Thyroid gland (tissue), 4 donors: ENCODE results near the gene ROCK2. TPM values are rescaled to one million over a fixed set of nuclear protein-coding genes. Genes with fewer than 3 reads are reported as not detected.
"Not testable (repeated sequence)": the region's sequence is repeated elsewhere in the genome, so short reads cannot be mapped to it uniquely, and the experiment has no call there.

ENCODE experiments used
- DNase-seq, 2 donors: peaks; one replicate each; pipeline ENCODE4 v3.0.0-alpha.2; 2019
- H3K27ac ChIP-seq, 3 donors: fragments of 200-600 bp; sonication (generic); 1 replicate in 2 of 3; 2 replicates in 1 of 3; pipeline ENCODE4 v1.5.1; 2016 to 2019; ENCODE audit warnings: mild to moderate bottlenecking in 1 of 3, moderate library complexity in 1 of 3
- H3K27me3 ChIP-seq: fragments of 200-600 bp; sonication (generic); one replicate; pipeline ENCODE4 v1.5.1; 2019
- H3K36me3 ChIP-seq, 2 donors: fragments of 200-600 bp; sonication (generic); one replicate each; pipeline ENCODE4 v1.5.1; 2016 to 2019
- H3K4me1 ChIP-seq, 2 donors: fragments of 200-600 bp; sonication (generic); one replicate each; pipeline ENCODE4 v1.5.1; 2017 to 2019
- H3K4me3 ChIP-seq, 3 donors: fragments of 200-600 bp; sonication (generic); replicated peaks in 1 of 3; 1 replicate in 2 of 3; 2 replicates in 1 of 3; pipeline ENCODE4 v1.5.1; 2016; ENCODE audit warnings: mild to moderate bottlenecking in 1 of 3
- H3K9me3 ChIP-seq: fragments of 200-600 bp; sonication (generic); one replicate; pipeline ENCODE4 v1.5.1; 2017
- POLR2A ChIP-seq, 2 donors: fragments of 450-650 bp; IDR thresholded peaks; one replicate each; pipeline ENCODE4 v1.6.1; 2017; ENCODE audit warnings: antibody characterized with exemption in 2 of 2, mild to moderate bottlenecking in 2 of 2, moderate library complexity in 1 of 2
- WGBS, 2 donors: methylation state at CpG; one replicate each; pipeline ENCODE4 v1.1.5; 2017; 5-methylcytosine and 5-hydroxymethylcytosine counted together
- intact Hi-C: fragments of 100-400 bp; cut with DNase I; formaldehyde crosslinking; loops from one replicate; pipeline ENCODE4 v1.15.1; 2023
- total RNA-seq, 4 donors: library from RNA; depleted of rRNA; stranded (reverse); fragments of >200 nt; gene quantifications; one replicate each; pipeline ENCODE4 v1.2.3, GENCODE V29; 2016
- TF ChIP-seq, protein P1 (sequence below), 6 experiments: fragments of 200-600 bp in 3 of 6; fragments of 450-650 bp in 3 of 6; sonication (generic) in 3 of 6; IDR thresholded peaks; one replicate each; pipeline ENCODE4 v1.5.1; 2016 to 2019; ENCODE audit warnings: antibody characterized with exemption in 6 of 6, mild to moderate bottlenecking in 2 of 6, inconsistent platforms in 1 of 6, moderate library complexity in 1 of 6

The ROCK2 gene
- total RNA-seq, 4 donors from 2014 or later = 37.3 to 47.5 (median 42.1) TPM

DNA sequence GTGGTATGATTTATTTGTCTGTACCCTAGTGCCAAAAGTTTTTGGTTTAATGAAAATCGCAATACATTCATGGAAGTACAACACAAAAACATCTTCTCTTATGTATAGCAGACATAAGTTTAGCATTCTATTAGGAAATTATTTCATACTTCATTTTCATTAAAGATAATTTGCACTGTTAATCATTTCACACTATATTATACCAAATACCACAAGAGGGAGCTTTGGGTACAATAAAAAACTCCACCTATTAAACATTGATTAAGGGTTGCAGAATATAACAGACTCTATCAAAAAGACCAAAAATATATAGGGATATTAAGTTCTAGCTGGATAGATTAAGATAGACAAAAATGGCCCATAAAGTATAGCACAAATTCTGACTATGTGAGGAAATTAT lies 110.1 kb downstream of the ROCK2 start:
- Histone ChIP-seq H3K27ac (no peak overlapping the region), H3K4me3 (no peak overlapping the region), H3K36me3 (no peaks in the 10 kb centered on the region), H3K9me3 (no peaks in the 10 kb centered on the region), H3K4me1 (no peaks in the 10 kb centered on the region), H3K27me3 (no peaks in the 10 kb centered on the region)
- TF ChIP-seq, protein P1, sequence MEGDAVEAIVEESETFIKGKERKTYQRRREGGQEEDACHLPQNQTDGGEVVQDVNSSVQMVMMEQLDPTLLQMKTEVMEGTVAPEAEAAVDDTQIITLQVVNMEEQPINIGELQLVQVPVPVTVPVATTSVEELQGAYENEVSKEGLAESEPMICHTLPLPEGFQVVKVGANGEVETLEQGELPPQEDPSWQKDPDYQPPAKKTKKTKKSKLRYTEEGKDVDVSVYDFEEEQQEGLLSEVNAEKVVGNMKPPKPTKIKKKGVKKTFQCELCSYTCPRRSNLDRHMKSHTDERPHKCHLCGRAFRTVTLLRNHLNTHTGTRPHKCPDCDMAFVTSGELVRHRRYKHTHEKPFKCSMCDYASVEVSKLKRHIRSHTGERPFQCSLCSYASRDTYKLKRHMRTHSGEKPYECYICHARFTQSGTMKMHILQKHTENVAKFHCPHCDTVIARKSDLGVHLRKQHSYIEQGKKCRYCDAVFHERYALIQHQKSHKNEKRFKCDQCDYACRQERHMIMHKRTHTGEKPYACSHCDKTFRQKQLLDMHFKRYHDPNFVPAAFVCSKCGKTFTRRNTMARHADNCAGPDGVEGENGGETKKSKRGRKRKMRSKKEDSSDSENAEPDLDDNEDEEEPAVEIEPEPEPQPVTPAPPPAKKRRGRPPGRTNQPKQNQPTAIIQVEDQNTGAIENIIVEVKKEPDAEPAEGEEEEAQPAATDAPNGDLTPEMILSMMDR (IDR thresholded peaks at IDR 0.05) = peak in 3 of 6 experiments; percentile 50 to 72 (median 61)
- no peak for TF ChIP-seq POLR2A (IDR thresholded peaks at IDR 0.05)
- 76 to 85% methylated on average over 1 of the region's 1 CpG for WGBS, 2 donors
- intact Hi-C loops = loop anchor here (5.0 kb wide), 1 partner anchor 178 kb away; no protein-coding TSS in a partner anchor
- DNase-seq = no peak

DNA sequence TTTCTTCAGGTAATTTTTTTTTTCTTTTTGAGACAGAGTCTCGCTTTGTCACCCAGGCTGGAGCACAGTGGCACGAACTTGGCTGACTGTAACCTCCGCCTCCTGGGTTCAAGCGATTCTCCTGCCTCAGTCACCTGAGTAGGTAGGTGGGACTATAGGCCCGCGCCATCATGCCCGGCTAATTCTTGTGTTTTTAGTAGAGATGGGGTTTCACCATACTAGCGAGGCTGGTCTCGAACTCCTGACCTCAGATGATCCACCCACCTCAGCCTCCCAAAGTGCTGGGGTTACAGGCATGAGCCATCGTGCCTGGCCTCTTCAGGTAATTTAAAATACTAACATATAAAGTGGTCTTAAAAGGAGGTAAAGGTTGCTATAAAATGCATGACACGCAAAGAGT lies 113.2 kb downstream of the ROCK2 start:
- intact Hi-C loops = loop anchor here (5.0 kb wide), 1 partner anchor 181 kb away; no protein-coding TSS in a partner anchor

DNA sequence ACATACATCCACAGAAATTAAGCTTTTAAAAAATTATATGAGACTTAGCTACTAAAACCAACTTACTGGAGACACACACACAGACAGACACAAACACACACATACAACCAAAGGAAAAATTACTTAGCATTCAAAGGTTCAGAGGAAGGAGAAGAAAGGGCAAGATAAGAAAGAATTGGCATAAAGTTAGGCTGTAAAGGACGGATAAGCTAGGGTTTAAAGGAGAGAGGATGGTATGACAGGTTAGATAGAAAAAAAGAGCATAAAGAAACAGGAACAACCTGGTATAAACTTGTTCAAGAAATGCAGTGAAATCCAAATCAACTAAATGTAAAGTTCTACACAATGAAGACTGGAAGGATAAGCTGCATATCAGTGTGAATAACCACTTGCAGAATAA lies 115.7 kb downstream of the ROCK2 start:
- no peaks in the 10 kb centered on the region for H3K36me3 ChIP-seq
- no peaks in the 10 kb centered on the region for H3K9me3 ChIP-seq
- DNase-seq = no peak
- H3K4me3 ChIP-seq = no peak overlapping the region
- TF ChIP-seq, protein P1 (IDR thresholded peaks at IDR 0.05) = no peak
- TF ChIP-seq POLR2A (IDR thresholded peaks at IDR 0.05) = no peak
- no peaks in the 10 kb centered on the region for H3K4me1 ChIP-seq
- H3K27ac ChIP-seq = no peak overlapping the region
- WGBS, 2 donors = 91 to 93% methylated on average over 1 of the region's 1 CpG
- intact Hi-C loops = no loop called here
- no peaks in the 10 kb centered on the region for H3K27me3 ChIP-seq

More for the DNA sequence above, 113.2 kb downstream of the ROCK2 start:
- 97 to 98% methylated on average over 11 of the region's 11 CpGs for WGBS, 2 donors
- not testable (repeated sequence) for H3K27me3 ChIP-seq, DNase-seq, H3K9me3 ChIP-seq, H3K27ac ChIP-seq, H3K4me3 ChIP-seq, H3K4me1 ChIP-seq, H3K36me3 ChIP-seq

DNA sequence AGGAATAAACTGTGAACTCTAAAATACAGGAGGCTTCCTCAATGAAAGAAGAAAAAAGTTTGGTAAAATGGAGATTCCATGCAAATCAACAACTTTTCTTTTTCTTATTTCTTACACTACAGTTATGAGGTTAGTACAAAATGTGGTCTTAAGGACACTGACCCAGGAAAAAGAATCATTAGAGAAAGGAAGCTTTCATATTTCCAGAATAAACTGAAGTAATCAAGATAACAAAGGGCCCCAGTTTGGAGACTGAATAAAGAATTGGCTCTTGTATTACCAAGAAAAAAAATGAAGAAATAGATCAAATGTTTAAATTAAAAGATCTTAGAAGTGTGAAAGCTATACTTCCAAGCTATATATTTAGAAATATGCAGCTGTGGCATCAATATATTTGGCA lies 116.8 kb downstream of the ROCK2 start:
- Histone ChIP-seq H3K4me1 (no peaks in the 10 kb centered on the region), H3K27me3 (no peaks in the 10 kb centered on the region), H3K4me3 (no peak overlapping the region), H3K36me3 (no peaks in the 10 kb centered on the region), H3K27ac (no peak overlapping the region), H3K9me3 (no peaks in the 10 kb centered on the region)
- intact Hi-C loops = no loop called here
- DNase-seq = no peak
- TF ChIP-seq POLR2A (IDR thresholded peaks at IDR 0.05) = no peak
- TF ChIP-seq, protein P1 (IDR thresholded peaks at IDR 0.05) = no peak

DNA sequence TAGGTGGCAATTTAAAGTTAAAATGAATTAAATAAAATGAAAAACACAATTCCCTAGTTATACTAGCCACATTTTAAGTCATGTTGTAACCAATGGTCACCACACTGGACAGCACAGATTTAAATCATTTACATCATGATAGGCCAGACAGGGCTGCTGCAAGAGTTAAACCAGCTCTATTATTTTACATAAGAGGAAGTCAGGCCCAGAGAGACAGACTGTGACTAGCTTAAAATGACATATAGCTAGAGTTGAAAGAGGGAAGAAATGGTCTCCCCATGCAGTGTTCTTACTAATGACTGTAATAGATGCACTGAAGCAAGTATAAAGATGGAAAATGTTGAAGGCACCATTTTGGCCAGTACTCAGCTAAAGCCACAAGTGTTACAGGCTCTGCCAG lies 119.5 kb downstream of the ROCK2 start:
- TF ChIP-seq, protein P1 (IDR thresholded peaks at IDR 0.05) = no peak
- TF ChIP-seq POLR2A (IDR thresholded peaks at IDR 0.05) = no peak
- Histone ChIP-seq H3K4me3 (no peak overlapping the region), H3K27me3 (no peaks in the 10 kb centered on the region), H3K36me3 (no peaks in the 10 kb centered on the region), H3K27ac (no peak overlapping the region), H3K4me1 (no peaks in the 10 kb centered on the region), H3K9me3 (no peaks in the 10 kb centered on the region)
- DNase-seq = no peak
- intact Hi-C loops = no loop called here

DNA sequence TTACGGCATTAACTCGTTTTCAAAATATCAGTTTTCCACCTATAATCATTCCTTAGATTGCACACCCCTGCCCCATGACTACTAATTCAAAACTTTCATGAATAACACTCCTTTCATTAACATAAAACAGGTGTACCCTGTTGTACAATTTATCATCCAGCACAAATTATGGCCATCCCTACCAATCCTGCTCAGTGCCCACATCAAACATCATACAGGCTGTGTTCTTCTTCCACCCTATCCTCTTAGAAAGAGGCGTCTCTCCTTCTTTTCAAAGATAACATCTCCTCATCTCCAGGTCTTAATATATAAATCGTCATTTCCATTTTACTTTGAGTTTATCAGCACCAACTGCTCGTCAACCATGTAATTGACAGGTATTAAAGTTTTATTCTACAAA lies 121.6 kb downstream of the ROCK2 start:
- Histone ChIP-seq H3K36me3 (no peaks in the 10 kb centered on the region), H3K4me3 (no peak overlapping the region), H3K4me1 (no peaks in the 10 kb centered on the region), H3K27ac (no peak overlapping the region), H3K27me3 (no peaks in the 10 kb centered on the region), H3K9me3 (no peaks in the 10 kb centered on the region)
- 90 to 92% methylated on average over 5 of the region's 5 CpGs for WGBS, 2 donors
- no peak for DNase-seq
- intact Hi-C loops = no loop called here
- no peak for TF ChIP-seq POLR2A (IDR thresholded peaks at IDR 0.05)
- TF ChIP-seq, protein P1 (IDR thresholded peaks at IDR 0.05) = no peak
